K562 (cell line): ENCODE results near the gene TNFAIP1. TPM values are rescaled to one million over a fixed set of nuclear protein-coding genes. Genes with fewer than 3 reads are reported as not detected.

Source experiments
- ETV1 ChIP-seq: fragments of 450-650 bp; conservative IDR thresholded peaks from 2 replicates; pipeline ENCODE4 v1.6.1; 2016; ENCODE audit warnings: missing genetic modification characterization, control low read depth, low read depth, missing compliant biosample characterization
- GABPB2 ChIP-seq: fragments of 250-450 bp; sonication (Bioruptor Pico); conservative IDR thresholded peaks from 2 replicates; pipeline ENCODE4 v1.5.1; 2021; ENCODE audit warnings: mild to moderate bottlenecking
- MNT ChIP-seq, 2 experiments: fragments of 450-650 bp; conservative IDR thresholded peaks; 2 replicates each; pipeline ENCODE4 v1.6.1; 2017; ENCODE audit warnings: mild to moderate bottlenecking in 2 of 2, moderate library complexity in 2 of 2
- PML ChIP-seq: IDR thresholded peaks from 2 replicates; pipeline ENCODE4 v1.6.1; 2012; ENCODE audit warnings: low read length, inconsistent platforms
- ZBTB40 ChIP-seq, 2 experiments: fragments of 450-650 bp in 1 of 2; sonication (generic) in 1 of 2; formaldehyde crosslinking in 1 of 2; IDR thresholded peaks; 2 replicates each; pipeline versions ENCODE4 v1.7.1 to v1.9.0; 2016 to 2022; ENCODE audit warnings: inconsistent platforms in 1 of 2, mild to moderate bottlenecking in 1 of 2, missing genetic modification reagents in 1 of 2
- ZNF57 ChIP-seq: fragments of 450-650 bp; formaldehyde crosslinking; IDR thresholded peaks from 2 replicates; pipeline ENCODE4 v1.4.0; 2020; ENCODE audit warnings: mild to moderate bottlenecking, moderate library complexity
- polyA plus RNA-seq, 8 experiments: library from polyadenylated mRNA; depleted of rRNA in 4 of 8; stranded (reverse) in 5 of 8; unstranded in 3 of 8; fragments of >200 nt; fragmentation: Nextera tagmentation in 2 of 8; fragmentation: Illumina TruSeq in 1 of 8; extraction: Ambion mirVana in 2 of 8; extraction: Trizol in 1 of 8; gene quantifications; 2 replicates each; pipeline versions ENCODE4 v1.2.1 to v1.2.3, GENCODE V29; 2011 to 2014; ENCODE audit warnings: inconsistent platforms in 1 of 8, missing spikeins in 1 of 8
- total RNA-seq, 7 experiments: library from RNA; depleted of rRNA in 6 of 7; stranded (reverse); fragments of >200 nt in 6 of 7; fragmentation: Illumina TruSeq in 2 of 7; extraction: Trizol in 2 of 7; gene quantifications; 2 replicates each; pipeline versions ENCODE4 v1.2.1 to v1.2.3, GENCODE V29; 2011 to 2021; ENCODE audit warnings: low replicate concordance in 1 of 7
- TF ChIP-seq, protein P1 (sequence below): fragments of 450-650 bp; IDR thresholded peaks from 2 replicates; pipeline ENCODE4 v1.6.1; 2017; ENCODE audit warnings: antibody characterized with exemption, mild to moderate bottlenecking
- TF ChIP-seq, protein P2 (sequence below): fragments of 250-450 bp; sonication (Bioruptor Pico); IDR thresholded peaks from 2 replicates; pipeline ENCODE4 v1.8.0; 2021; ENCODE audit warnings: moderate library complexity, mild to moderate bottlenecking, inconsistent platforms

TNFAIP1 gene
- total and polyA plus RNA-seq, 9 of the 15 experiments (the other 6 are each of a cell fraction or from before 2014, with no cell fraction given): 2.1 to 20.1 (median 8.2) TPM

- TF ChIP-seq, protein P1, sequence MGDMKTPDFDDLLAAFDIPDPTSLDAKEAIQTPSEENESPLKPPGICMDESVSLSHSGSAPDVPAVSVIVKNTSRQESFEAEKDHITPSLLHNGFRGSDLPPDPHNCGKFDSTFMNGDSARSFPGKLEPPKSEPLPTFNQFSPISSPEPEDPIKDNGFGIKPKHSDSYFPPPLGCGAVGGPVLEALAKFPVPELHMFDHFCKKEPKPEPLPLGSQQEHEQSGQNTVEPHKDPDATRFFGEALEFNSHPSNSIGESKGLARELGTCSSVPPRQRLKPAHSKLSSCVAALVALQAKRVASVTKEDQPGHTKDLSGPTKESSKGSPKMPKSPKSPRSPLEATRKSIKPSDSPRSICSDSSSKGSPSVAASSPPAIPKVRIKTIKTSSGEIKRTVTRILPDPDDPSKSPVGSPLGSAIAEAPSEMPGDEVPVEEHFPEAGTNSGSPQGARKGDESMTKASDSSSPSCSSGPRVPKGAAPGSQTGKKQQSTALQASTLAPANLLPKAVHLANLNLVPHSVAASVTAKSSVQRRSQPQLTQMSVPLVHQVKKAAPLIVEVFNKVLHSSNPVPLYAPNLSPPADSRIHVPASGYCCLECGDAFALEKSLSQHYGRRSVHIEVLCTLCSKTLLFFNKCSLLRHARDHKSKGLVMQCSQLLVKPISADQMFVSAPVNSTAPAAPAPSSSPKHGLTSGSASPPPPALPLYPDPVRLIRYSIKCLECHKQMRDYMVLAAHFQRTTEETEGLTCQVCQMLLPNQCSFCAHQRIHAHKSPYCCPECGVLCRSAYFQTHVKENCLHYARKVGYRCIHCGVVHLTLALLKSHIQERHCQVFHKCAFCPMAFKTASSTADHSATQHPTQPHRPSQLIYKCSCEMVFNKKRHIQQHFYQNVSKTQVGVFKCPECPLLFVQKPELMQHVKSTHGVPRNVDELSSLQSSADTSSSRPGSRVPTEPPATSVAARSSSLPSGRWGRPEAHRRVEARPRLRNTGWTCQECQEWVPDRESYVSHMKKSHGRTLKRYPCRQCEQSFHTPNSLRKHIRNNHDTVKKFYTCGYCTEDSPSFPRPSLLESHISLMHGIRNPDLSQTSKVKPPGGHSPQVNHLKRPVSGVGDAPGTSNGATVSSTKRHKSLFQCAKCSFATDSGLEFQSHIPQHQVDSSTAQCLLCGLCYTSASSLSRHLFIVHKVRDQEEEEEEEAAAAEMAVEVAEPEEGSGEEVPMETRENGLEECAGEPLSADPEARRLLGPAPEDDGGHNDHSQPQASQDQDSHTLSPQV: peak; percentile 51; the same call in 1 of the 2 replicates
- TF ChIP-seq PML: no peak
- no peak for TF ChIP-seq ZNF57
- TF ChIP-seq ZBTB40 (IDR thresholded peaks at IDR 0.05): 0 out of 2 replicates have a peak, but pooled peaks have one; percentile 13
- no peak for TF ChIP-seq ZBTB40 (CRISPR knock-in tag; IDR thresholded peaks at IDR 0.05)
- TF ChIP-seq, protein P2, sequence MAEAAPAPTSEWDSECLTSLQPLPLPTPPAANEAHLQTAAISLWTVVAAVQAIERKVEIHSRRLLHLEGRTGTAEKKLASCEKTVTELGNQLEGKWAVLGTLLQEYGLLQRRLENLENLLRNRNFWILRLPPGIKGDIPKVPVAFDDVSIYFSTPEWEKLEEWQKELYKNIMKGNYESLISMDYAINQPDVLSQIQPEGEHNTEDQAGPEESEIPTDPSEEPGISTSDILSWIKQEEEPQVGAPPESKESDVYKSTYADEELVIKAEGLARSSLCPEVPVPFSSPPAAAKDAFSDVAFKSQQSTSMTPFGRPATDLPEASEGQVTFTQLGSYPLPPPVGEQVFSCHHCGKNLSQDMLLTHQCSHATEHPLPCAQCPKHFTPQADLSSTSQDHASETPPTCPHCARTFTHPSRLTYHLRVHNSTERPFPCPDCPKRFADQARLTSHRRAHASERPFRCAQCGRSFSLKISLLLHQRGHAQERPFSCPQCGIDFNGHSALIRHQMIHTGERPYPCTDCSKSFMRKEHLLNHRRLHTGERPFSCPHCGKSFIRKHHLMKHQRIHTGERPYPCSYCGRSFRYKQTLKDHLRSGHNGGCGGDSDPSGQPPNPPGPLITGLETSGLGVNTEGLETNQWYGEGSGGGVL (CRISPR knock-in tag): no peak
- no peak for TF ChIP-seq MNT (conservative IDR thresholded peaks at IDR 0.05)
- 0 out of 2 replicates have a peak, but pooled peaks have one; percentile 13 for TF ChIP-seq ETV1 (tag)
- TF ChIP-seq GABPB2 (CRISPR knock-in tag): no peak
Observed at GRCh38 chr17:28317966-28318758, 17.4 kb upstream of the TNFAIP1 start (continued).
